Natural killer cell (primary cell): Measurements from ENCODE around the gene SERPINB4. TPM values are rescaled to one million over a fixed set of nuclear protein-coding genes. Genes with fewer than 3 reads are reported as not detected.

ENCODE experiments used
- ATAC-seq, 3 donors: fragments of 150-1000 bp in 2 of 3; fragments of 200-7000 bp in 1 of 3; cut with Tn5 transposase; 1 replicate in 1 of 3; 2 replicates in 2 of 3; pipeline ENCODE4 v1.10.0; 2021; ENCODE audit warnings: mild to moderate bottlenecking in 2 of 3, moderate library complexity in 2 of 3
- DNase-seq, 2 donors: peaks; one replicate each; pipeline versions ENCODE4 v3.0.0 to v3.0.0-alpha.2; 2013 to 2021; ENCODE audit warnings: mixed read lengths in 1 of 2
- H3K27ac ChIP-seq: one replicate; pipeline ENCODE4 v1.5.1; 2013; ENCODE audit warnings: mild to moderate bottlenecking, low read length
- H3K27me3 ChIP-seq: one replicate; pipeline ENCODE4 v1.6.1; 2013; ENCODE audit warnings: low read length; ENCODE audit not compliant: control insufficient read depth, insufficient read depth
- H3K36me3 ChIP-seq: one replicate; pipeline ENCODE4 v1.6.1; 2013; ENCODE audit warnings: low read length; ENCODE audit not compliant: control insufficient read depth, insufficient read depth
- H3K4me1 ChIP-seq: one replicate; pipeline ENCODE4 v1.6.1; 2013; ENCODE audit warnings: low read length; ENCODE audit not compliant: control insufficient read depth, insufficient read depth
- H3K4me3 ChIP-seq: one replicate; pipeline ENCODE4 v1.5.1; 2013; ENCODE audit warnings: low read length
- H3K9me3 ChIP-seq: one replicate; pipeline ENCODE4 v1.6.1; 2013; ENCODE audit warnings: low read length; ENCODE audit not compliant: control insufficient read depth, insufficient read depth
- H3K27ac Mint-ChIP-seq, 2 donors: one replicate each; pipeline ENCODE4 v1.8.0; 2022; ENCODE audit warnings: mild to moderate bottlenecking in 2 of 2, mixed read lengths in 2 of 2, moderate library complexity in 1 of 2
- H3K27me3 Mint-ChIP-seq, 2 donors: one replicate each; pipeline ENCODE4 v1.8.0; 2022; ENCODE audit warnings: low read depth in 2 of 2, mixed read lengths in 2 of 2
- H3K36me3 Mint-ChIP-seq: one replicate; pipeline ENCODE4 v1.8.0; 2022; ENCODE audit warnings: mixed read lengths
- H3K4me1 Mint-ChIP-seq, 2 donors: one replicate each; pipeline ENCODE4 v1.8.0; 2022; ENCODE audit warnings: mixed read lengths in 2 of 2
- H3K4me3 Mint-ChIP-seq: one replicate; pipeline ENCODE4 v1.8.0; 2022; ENCODE audit warnings: mild to moderate bottlenecking, moderate library complexity, mixed read lengths
- H3K9me3 Mint-ChIP-seq, 2 donors: one replicate each; pipeline ENCODE4 v1.8.0; 2022; ENCODE audit warnings: mixed read lengths in 2 of 2
- CTCF ChIP-seq: fragments of 200-600 bp; IDR thresholded peaks from one replicate; pipeline ENCODE4 v1.8.0; 2022; ENCODE audit warnings: antibody characterized with exemption
- WGBS: methylation state at CpG from one replicate; pipeline ENCODE4 v1.1.7; 2013; ENCODE audit warnings: missing lambda C conversion rate; ENCODE audit not compliant: insufficient coverage; 5-methylcytosine and 5-hydroxymethylcytosine counted together
- intact Hi-C: fragments of 100-400 bp; cut with micrococcal nuclease; formaldehyde crosslinking; loops from one replicate; pipeline ENCODE4 v1.14.2; 2022
- total RNA-seq, 4 donors: library from RNA; stranded (reverse); fragments of 120-200 nt in 1 of 4; gene quantifications; one replicate each; pipeline versions ENCODE4 v1.2.3 to v1.2.4, GENCODE V29; 2013 to 2022

The SERPINB4 gene
- total RNA-seq, 3 donors from 2014 or later (not counting 1 experiment from before 2014, with no cell fraction given): not detected

- Histone ChIP-seq H3K27me3 (no peaks in the 10 kb centered on the region), H3K4me1 (no peaks in the 10 kb centered on the region), H3K36me3 (no peaks in the 10 kb centered on the region), H3K4me3 (no peak overlapping the region), H3K9me3 (no peaks in the 10 kb centered on the region), H3K27ac (no peak overlapping the region)
- H3K4me1 Mint-ChIP-seq: no peaks in the 10 kb centered on the region
- H3K27ac Mint-ChIP-seq: no peak overlapping the region
- intact Hi-C loops: no loop called here
- no peak for ATAC-seq
- WGBS: no CpG with 5 or more reads among the region's 1 CpG
- H3K9me3 Mint-ChIP-seq: peaks cover 0 to 3% of the 10 kb centered on the region in 2 donors
- TF ChIP-seq CTCF: no peak
- H3K27me3 Mint-ChIP-seq: peaks cover 2 to 8% of the 10 kb centered on the region in 2 donors
- no peak overlapping the region for H3K4me3 Mint-ChIP-seq
- no peaks in the 10 kb centered on the region for H3K36me3 Mint-ChIP-seq
- no peak for DNase-seq
Measured at GRCh38 chr18:63603355-63603754, 40.7 kb downstream of the SERPINB4 start.

- Mint-ChIP-seq H3K4me3 (no peak overlapping the region), H3K36me3 (no peaks in the 10 kb centered on the region), H3K27me3 (peaks cover 7 to 12% of the 10 kb centered on the region in 2 donors), H3K9me3 (no peaks in the 10 kb centered on the region), H3K27ac (no peak overlapping the region), H3K4me1 (no peaks in the 10 kb centered on the region)
- TF ChIP-seq CTCF: no peak
- DNase-seq: no peak
- no peak for ATAC-seq
- intact Hi-C loops: no loop called here
- Histone ChIP-seq H3K27me3 (no peaks in the 10 kb centered on the region), H3K9me3 (no peaks in the 10 kb centered on the region), H3K4me3 (no peak overlapping the region), H3K27ac (no peak overlapping the region), H3K4me1 (no peaks in the 10 kb centered on the region), H3K36me3 (no peaks in the 10 kb centered on the region)
- 84% methylated on average over 14 of the region's 14 CpGs for WGBS
Measured at GRCh38 chr18:63596964-63597363, 47.1 kb downstream of the SERPINB4 start.

- TF ChIP-seq CTCF: no peak
- no peak for DNase-seq
- H3K4me1 Mint-ChIP-seq: no peaks in the 10 kb centered on the region
- Histone ChIP-seq H3K4me1 (no peaks in the 10 kb centered on the region), H3K27ac (no peak overlapping the region), H3K27me3 (no peaks in the 10 kb centered on the region), H3K4me3 (no peak overlapping the region), H3K9me3 (no peaks in the 10 kb centered on the region), H3K36me3 (no peaks in the 10 kb centered on the region)
- H3K4me3 Mint-ChIP-seq: no peak overlapping the region
- no peak for ATAC-seq
- WGBS: 53% methylated on average over 1 of the region's 1 CpG
- no peaks in the 10 kb centered on the region for H3K9me3 Mint-ChIP-seq
- H3K27me3 Mint-ChIP-seq: peaks cover 5 to 12% of the 10 kb centered on the region in 2 donors
- H3K36me3 Mint-ChIP-seq: no peaks in the 10 kb centered on the region
- H3K27ac Mint-ChIP-seq: no peak overlapping the region
- intact Hi-C loops: no loop called here
Measured at GRCh38 chr18:63592471-63592870, 51.6 kb downstream of the SERPINB4 start.

- no peaks in the 10 kb centered on the region for H3K4me1 Mint-ChIP-seq
- no peak for ATAC-seq
- no peak overlapping the region for H3K4me3 Mint-ChIP-seq
- no peaks in the 10 kb centered on the region for H3K9me3 Mint-ChIP-seq
- no peak overlapping the region for H3K27ac Mint-ChIP-seq
- H3K27me3 ChIP-seq: no peaks in the 10 kb centered on the region
- no peaks in the 10 kb centered on the region for H3K36me3 Mint-ChIP-seq
- peaks cover 2 to 12% of the 10 kb centered on the region in 2 donors for H3K27me3 Mint-ChIP-seq
- H3K4me3 ChIP-seq: no peak overlapping the region
- no peaks in the 10 kb centered on the region for H3K36me3 ChIP-seq
- WGBS: no CpG with 5 or more reads among the region's 3 CpGs
- no peaks in the 10 kb centered on the region for H3K4me1 ChIP-seq
- intact Hi-C loops: no loop called here
- no peak for TF ChIP-seq CTCF
- no peak overlapping the region for H3K27ac ChIP-seq
- H3K9me3 ChIP-seq: no peaks in the 10 kb centered on the region
- DNase-seq: no peak
Measured at GRCh38 chr18:63591725-63592124, 52.3 kb downstream of the SERPINB4 start.
